Measurements from ENCODE around the gene ST8SIA6.
A peak's percentile ranks its signal among the peaks of the same experiment; 100 is the strongest.
"Not testable (repeated sequence)": the region's sequence is repeated elsewhere in the genome, so short reads cannot be mapped to it uniquely, and the experiment has no call there.

Gene ST8SIA6

DNA sequence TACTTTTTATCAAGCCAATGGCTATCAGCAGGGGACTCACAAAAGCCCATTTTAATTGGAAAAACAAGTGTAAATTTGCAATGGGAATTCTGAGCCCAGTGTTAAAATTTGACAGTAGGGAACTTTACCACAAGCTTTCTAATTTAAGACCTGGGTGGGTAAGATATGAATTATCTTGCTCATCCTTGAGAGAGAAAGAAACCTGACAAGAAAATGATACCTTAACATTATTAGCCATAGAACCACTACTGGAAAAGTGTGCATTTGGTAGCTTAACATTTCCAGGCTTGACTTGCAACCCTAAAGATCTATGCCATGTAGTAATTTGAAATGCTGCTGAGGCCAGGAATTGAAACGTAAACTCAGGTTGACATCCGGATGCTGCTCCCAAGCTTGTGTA lies 2.7 kb upstream of the ST8SIA6 start:
- peak; percentile 39 for DNase-seq (ENCODE audit: low spot score)

DNA sequence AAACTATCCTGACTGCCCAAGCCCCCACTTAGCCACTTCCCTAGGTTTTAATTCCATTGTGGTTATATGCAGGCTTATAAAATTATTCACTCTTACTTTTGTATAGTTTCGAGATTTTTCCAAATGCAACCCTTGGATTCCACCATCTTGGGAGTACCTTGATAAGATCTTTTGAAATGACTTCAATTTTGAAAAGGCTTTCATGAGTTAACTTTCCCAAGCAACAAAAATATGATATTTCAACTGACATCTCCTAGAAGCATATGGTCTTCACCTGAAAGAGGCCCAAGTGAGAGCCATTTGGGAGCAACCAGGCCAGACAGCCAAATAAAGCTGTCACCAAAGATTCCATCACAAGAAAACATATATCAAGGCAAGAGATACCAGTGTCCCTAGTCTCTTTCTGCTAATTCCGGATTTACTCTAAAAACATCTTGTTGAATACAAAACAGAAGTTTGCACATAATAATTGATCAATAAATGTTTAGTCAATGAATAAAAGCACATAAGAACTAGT lies 1.7 kb upstream of the ST8SIA6 start:
- DNase-seq (ENCODE audit: low spot score): no peak

DNA sequence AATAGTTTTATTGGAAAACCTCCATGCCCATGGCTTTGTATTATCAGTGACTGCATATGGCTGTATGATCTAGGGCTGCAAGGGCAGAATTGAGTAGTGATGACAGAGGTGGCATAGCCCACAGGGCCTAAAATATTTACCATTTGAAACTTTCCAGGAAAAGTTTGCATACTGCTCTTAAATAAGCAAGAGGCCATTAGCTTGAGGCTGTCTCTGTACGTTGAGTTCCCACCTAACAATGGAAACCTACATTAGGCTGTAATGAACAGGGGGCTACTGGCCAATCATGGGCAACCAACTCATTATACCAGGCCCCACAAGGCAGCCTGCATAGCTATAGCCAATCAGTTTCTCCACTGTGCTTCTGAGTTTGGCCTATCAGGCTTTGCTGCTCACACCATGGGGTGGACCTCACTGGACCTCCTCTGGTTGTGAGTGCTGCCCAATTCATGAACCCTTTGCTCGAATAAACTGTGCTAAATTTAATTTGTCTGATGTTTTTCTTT lies 673 bp upstream of the ST8SIA6 start:
- DNase-seq (ENCODE audit: low spot score): peak; percentile 41

DNA sequence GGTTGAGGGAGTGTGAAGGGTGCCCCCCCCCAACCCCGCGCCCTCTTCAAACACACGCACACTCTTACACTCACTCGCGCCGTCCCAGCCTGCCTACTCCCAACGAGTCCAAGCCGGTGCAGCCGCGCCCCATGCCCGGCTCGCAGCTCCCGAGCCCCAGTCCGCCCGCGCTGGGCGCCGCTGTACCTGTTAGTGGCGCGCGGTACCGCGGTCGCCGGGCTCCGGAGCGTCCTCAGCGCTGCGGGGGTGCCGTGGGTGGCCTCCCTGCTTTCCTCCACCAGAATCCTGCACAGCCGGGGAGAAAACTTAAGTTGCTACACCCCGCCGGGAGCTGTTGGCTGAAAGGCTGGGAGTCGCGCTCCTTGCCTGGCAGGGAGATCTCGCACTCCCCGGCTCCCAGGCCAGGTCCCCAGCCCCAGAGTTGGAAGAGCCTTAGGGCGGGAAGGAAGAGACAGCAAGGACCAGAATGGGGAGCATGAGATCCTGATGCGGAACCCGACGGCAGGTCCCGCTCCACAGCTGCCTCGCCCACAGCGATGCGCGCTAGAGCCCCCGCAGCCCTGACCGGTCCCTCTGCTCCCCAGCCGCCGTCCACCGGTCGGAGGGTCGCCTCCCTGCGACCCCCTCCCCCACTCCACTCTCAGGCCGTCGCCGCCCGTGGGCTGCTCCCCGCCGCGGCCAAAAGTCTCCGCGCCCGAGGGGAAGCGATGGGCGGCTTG lies 863 bp downstream of the ST8SIA6 start:
- peak; percentile 73 for DNase-seq (ENCODE audit: low spot score)

- DNase-seq (ENCODE audit: low spot score): no peak
Observed at GRCh38 chr10:17453035-17453372, 1.4 kb downstream of the ST8SIA6 start.

GRCh38 chr10:17452060-17452841 lies 2.1 kb downstream of the ST8SIA6 start:
- peak; percentile 25 for DNase-seq (ENCODE audit: low spot score)

- no peak for DNase-seq (ENCODE audit: low spot score)
Observed at GRCh38 chr10:17450024-17450423, 4.4 kb downstream of the ST8SIA6 start.

- DNase-seq (ENCODE audit: low spot score): no peak
Observed at GRCh38 chr10:17445400-17445998, 8.9 kb downstream of the ST8SIA6 start.

- DNase-seq (ENCODE audit: low spot score): no peak
Observed at GRCh38 chr10:17444388-17444714, 10.0 kb downstream of the ST8SIA6 start.

GRCh38 chr10:17443707-17444387 lies 10.5 kb downstream of the ST8SIA6 start:
- DNase-seq (ENCODE audit: low spot score): no peak

GRCh38 chr10:17438583-17438982 lies 15.8 kb downstream of the ST8SIA6 start:
- DNase-seq (ENCODE audit: low spot score): no peak

- not testable (repeated sequence) for DNase-seq (ENCODE audit: low spot score)
Observed at GRCh38 chr10:17436578-17436977, 17.8 kb downstream of the ST8SIA6 start.

GRCh38 chr10:17435953-17436352 lies 18.4 kb downstream of the ST8SIA6 start:
- DNase-seq (ENCODE audit: low spot score): peak; percentile 21

DNA sequence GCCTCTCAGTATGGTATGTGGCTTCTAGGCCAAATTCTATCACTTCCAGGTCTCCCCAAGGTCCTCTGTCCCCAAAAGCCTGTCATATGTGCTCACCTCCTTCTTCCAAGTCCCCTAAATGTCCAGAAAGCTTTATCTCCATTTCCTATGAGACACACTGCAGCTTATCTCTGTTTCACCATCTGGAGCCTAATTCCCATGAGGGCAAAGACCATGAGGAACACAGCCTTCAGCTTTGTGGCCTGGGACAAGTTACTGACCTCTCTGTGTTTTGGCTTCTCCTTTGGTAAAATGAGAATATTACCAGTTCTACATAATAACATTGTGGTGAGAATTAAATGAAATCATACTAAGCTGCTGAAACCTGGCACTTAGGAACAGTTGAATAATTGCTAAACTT lies 19.2 kb downstream of the ST8SIA6 start:
- DNase-seq (ENCODE audit: low spot score): no peak

DNA sequence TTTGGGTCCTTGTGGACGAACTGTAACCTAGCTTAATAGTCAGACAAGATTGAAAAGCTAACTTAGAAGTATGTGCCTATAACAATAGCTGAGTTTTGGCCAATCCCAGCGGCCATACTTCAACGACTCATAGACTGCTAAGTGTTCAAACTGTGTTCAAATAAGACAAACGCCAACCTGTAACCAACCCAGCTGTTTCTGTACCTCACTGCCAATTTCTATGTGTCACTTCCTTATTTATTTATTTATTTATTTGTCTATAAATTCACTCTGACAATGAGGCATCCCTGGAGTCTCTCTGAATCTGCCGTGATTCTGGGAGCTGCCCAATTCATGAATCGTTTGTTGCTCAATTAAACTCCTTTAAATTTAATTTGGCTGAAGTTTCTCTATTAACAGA lies 21.7 kb downstream of the ST8SIA6 start:
- no peak for DNase-seq (ENCODE audit: low spot score)

GRCh38 chr10:17431871-17432311 lies 22.5 kb downstream of the ST8SIA6 start:
- DNase-seq (ENCODE audit: low spot score): no peak

- DNase-seq (ENCODE audit: low spot score): peak; percentile 86
Observed at GRCh38 chr10:17430647-17431355, 23.6 kb downstream of the ST8SIA6 start.

GRCh38 chr10:17429490-17429889 lies 24.9 kb downstream of the ST8SIA6 start:
- no peak for DNase-seq (ENCODE audit: low spot score)

DNA sequence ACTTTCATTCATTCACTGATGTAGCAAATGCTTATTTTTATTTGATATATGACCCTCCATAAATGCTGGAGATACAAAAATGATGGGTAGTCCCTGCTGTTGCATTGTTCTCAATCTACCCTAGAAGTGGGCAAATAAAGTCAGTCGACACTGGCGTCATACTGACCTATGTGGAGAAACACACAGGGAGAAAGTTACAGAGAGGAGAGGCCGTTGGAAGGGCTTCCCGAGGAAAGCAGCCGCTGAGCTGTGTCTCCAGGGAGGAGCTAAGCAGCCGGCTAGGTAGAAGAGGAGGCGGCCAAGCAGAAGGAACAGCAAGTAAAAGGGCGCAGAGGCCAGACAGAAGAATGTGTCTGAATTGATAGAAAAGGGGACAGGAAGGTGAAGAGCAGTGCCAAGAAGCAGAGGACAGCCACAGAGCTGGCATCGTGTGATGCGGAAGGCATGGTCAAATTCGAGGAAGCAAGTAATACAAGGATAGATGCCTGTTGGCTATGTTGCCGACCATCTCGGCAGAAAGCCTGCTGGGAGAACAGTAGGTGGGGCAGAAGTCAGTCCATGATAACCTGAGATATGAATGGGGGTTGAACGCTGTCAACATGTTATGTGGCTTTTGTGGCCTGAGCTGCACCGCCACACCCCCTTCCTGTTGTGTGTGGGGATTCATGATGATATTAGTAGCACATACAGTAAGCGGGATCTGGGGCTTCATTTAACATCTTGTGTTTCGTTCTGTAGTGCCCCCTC lies 25.9 kb downstream of the ST8SIA6 start:
- DNase-seq (ENCODE audit: low spot score): peak; percentile 80

DNA sequence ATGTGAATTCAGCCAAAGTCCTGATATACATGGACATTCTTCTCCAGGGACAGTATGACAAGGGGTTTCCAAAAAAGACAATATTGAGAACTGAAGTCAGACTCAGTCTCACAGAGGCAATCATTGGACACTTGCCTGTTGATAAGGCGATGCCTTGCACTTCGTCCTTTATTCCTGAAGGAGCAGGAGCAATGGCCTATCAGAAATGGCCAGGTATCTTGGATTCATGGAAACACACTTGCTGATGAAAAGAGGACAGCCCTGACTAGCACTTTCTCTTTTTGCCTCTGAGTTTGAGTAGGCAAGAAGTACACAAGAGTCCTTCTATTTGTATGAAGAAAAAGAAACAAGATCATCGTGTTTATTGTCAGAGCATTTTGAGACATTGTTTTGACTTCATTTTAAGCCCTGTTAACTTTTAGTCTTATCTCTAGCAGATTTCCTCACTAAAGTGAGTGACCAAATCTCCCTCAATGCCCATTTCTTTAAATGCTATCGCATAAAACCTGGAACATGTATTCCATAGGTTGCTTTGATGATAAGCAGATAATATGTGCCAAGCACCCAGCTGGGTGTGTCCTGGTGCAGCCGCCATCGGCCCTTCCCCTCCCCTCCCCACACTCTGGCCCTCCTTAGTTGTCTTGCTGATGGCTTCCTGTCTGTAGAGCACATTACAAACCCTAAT lies 26.6 kb downstream of the ST8SIA6 start:
- DNase-seq (ENCODE audit: low spot score): peak; percentile 56

Measured in hematopoietic multipotent progenitor cell treated with erythropoietin and hydrocortisone succinate and interleukin-3 and kit ligand, for 15 days (in vitro differentiated cells).